Kidney glomerular epithelial cell (primary cell): ENCODE results near the gene OAS2.

Source experiments
- DNase-seq: peaks from one replicate; lab custom pipeline; 2025; lab: John Stamatoyannopoulos, UW

Gene OAS2

GRCh38 chr12:113058553-113058952 is 80.2 kb downstream of the OAS2 start:
- DNase-seq = no peak

- DNase-seq = no peak
Observed at GRCh38 chr12:113059071-113059595, 80.8 kb downstream of the OAS2 start.

GRCh38 chr12:113060336-113060960 is 82.1 kb downstream of the OAS2 start:
- DNase-seq = no peak

- no peak for DNase-seq
Observed at GRCh38 chr12:113061061-113061694, 82.9 kb downstream of the OAS2 start.
